A673 (cell line): ENCODE data around the gene C8A. TPM values are rescaled to one million over a fixed set of nuclear protein-coding genes. Genes with fewer than 3 reads are reported as not detected.

Experiments
- BruUV-seq: library from RNA; stranded (reverse); fragments of 400-500 nt; replicated peaks from 2 replicates; lab custom pipeline; 2021; lab: Mats Ljungman, UMichigan
- CTCF ChIA-PET: fragments of 300-600 bp; sonication (Branson Sonifier 250); formaldehyde crosslinking; loops from one replicate; lab custom pipeline; 2022; ENCODE audit warnings: antibody characterized with exemption; lab: Charles Lee
- POLR2A ChIA-PET: fragments of 300-600 bp; sonication (Branson Sonifier 250); formaldehyde crosslinking; loops from one replicate; lab custom pipeline; 2022; ENCODE audit warnings: antibody characterized with exemption; ENCODE audit not compliant: low non-redundant PET; lab: Charles Lee
- DNase-seq: peaks from one replicate; pipeline ENCODE4 v3.0.0-alpha.2; 2015; ENCODE audit warnings: low spot score
- H3K27ac ChIP-seq: fragments of 200-600 bp; sonication (generic); 2 replicates; pipeline ENCODE4 v1.5.1; 2016; ENCODE audit warnings: mixed run types, low read depth, mild to moderate bottlenecking, mixed read lengths, antibody characterized with exemption, low read length; ENCODE audit not compliant: poor library complexity, severe bottlenecking
- H3K27me3 ChIP-seq: fragments of 200-600 bp; sonication (generic); replicated peaks from 2 replicates; pipeline ENCODE4 v1.6.1; 2017; ENCODE audit warnings: mixed run types, low read depth, mild to moderate bottlenecking, mixed read lengths, antibody characterized with exemption, low read length; ENCODE audit not compliant: insufficient read depth, poor library complexity
- H3K36me3 ChIP-seq: fragments of 200-600 bp; sonication (generic); 2 replicates; pipeline ENCODE4 v1.6.1; 2016; ENCODE audit warnings: mixed run types, mild to moderate bottlenecking, mixed read lengths, antibody characterized with exemption, low read length; ENCODE audit not compliant: insufficient read depth, poor library complexity, severe bottlenecking
- H3K4me1 ChIP-seq: fragments of 200-600 bp; sonication (generic); 2 replicates; pipeline ENCODE4 v1.6.1; 2017; ENCODE audit warnings: mixed run types, mild to moderate bottlenecking, mixed read lengths, antibody characterized with exemption, low read length; ENCODE audit not compliant: insufficient read depth, poor library complexity, severe bottlenecking
- H3K4me3 ChIP-seq: fragments of 200-600 bp; sonication (generic); 2 replicates; pipeline ENCODE4 v1.5.1; 2016; ENCODE audit warnings: low read depth, mixed run types, mild to moderate bottlenecking, mixed read lengths, low read length; ENCODE audit not compliant: poor library complexity, severe bottlenecking
- H3K9me3 ChIP-seq: fragments of 200-600 bp; sonication (generic); 2 replicates; pipeline ENCODE4 v1.6.1; 2016; ENCODE audit warnings: mixed run types, low read depth, mild to moderate bottlenecking, mixed read lengths, antibody characterized with exemption, low read length; ENCODE audit not compliant: poor library complexity, severe bottlenecking
- CTCF ChIP-seq: fragments of 300-800, 200-600 bp; sonication (generic); conservative IDR thresholded peaks from 2 replicates; pipeline ENCODE4 v1.5.1; 2017; ENCODE audit warnings: low read depth, mild to moderate bottlenecking, antibody characterized with exemption, low read length, moderate library complexity, mixed read lengths
- EZH2 ChIP-seq: fragments of 200-600 bp; sonication (generic); IDR thresholded peaks from 2 replicates; pipeline ENCODE4 v1.6.1; 2017; ENCODE audit warnings: borderline replicate concordance, low read depth, mild to moderate bottlenecking, mixed read lengths, antibody characterized with exemption, low read length; ENCODE audit not compliant: poor library complexity, severe bottlenecking
- intact Hi-C: fragments of 100-400 bp; cut with micrococcal nuclease; formaldehyde crosslinking; loops from one replicate; pipeline ENCODE4 v1.10.0; 2022; ENCODE audit not compliant: unreplicated experiment
- total RNA-seq: library from RNA; stranded (reverse); gene quantifications from 2 replicates; pipeline ENCODE4 v1.2.3, GENCODE V29; 2021

Gene C8A
- total RNA-seq, 1 experiment from 2014 or later, result not detected

- TF ChIP-seq EZH2 (no peak), CTCF (no peak)
- Histone ChIP-seq H3K27ac (no peak overlapping the region), H3K36me3 (no peaks in the 10 kb centered on the region), H3K9me3 (no peaks in the 10 kb centered on the region), H3K4me1 (no peaks in the 10 kb centered on the region), H3K27me3 (no peaks in the 10 kb centered on the region), H3K4me3 (no peak overlapping the region)
- POLR2A ChIA-PET, result no interaction called here
- DNase-seq, result no peak
- no TSS peak for BruUV-seq
- CTCF ChIA-PET, result no interaction called here
- intact Hi-C loops, result no loop called here
Observed at GRCh38 chr1:56850411-56850810, 4.2 kb upstream of the C8A start.

- H3K27ac ChIP-seq, result no peak overlapping the region
- no peaks in the 10 kb centered on the region for H3K4me1 ChIP-seq
- no peaks in the 10 kb centered on the region for H3K27me3 ChIP-seq
- no peaks in the 10 kb centered on the region for H3K36me3 ChIP-seq
- no peak for DNase-seq
- CTCF ChIA-PET, result no interaction called here
- TF ChIP-seq EZH2, result no peak
- no peak for TF ChIP-seq CTCF
- no peak overlapping the region for H3K4me3 ChIP-seq
- intact Hi-C loops, result no loop called here
- BruUV-seq, result no TSS peak
- no peaks in the 10 kb centered on the region for H3K9me3 ChIP-seq
- POLR2A ChIA-PET, result no interaction called here
Observed at GRCh38 chr1:56850922-56851321, 3.7 kb upstream of the C8A start.

GRCh38 chr1:56852476-56852875, 2.1 kb upstream of the C8A start:
- ChIA-PET CTCF (no interaction called here), POLR2A (no interaction called here)
- no peaks in the 10 kb centered on the region for H3K9me3 ChIP-seq
- TF ChIP-seq EZH2 (no peak), CTCF (no peak)
- no peak overlapping the region for H3K4me3 ChIP-seq
- no peak for DNase-seq
- H3K4me1 ChIP-seq, result no peaks in the 10 kb centered on the region
- intact Hi-C loops, result no loop called here
- H3K27ac ChIP-seq, result no peak overlapping the region
- no peaks in the 10 kb centered on the region for H3K27me3 ChIP-seq
- no TSS peak for BruUV-seq
- no peaks in the 10 kb centered on the region for H3K36me3 ChIP-seq
